GM18508 (cell line): Measurements from ENCODE around the gene MS4A18.

ENCODE experiments used
- ATAC-seq: cut with Tn5 transposase; IDR thresholded peaks from one replicate; pipeline ENCODE4 v1.9.1; 2021; ENCODE audit warnings: moderate number of reproducible peaks; ENCODE audit not compliant: insufficient read depth, unreplicated experiment

The MS4A18 gene

DNA sequence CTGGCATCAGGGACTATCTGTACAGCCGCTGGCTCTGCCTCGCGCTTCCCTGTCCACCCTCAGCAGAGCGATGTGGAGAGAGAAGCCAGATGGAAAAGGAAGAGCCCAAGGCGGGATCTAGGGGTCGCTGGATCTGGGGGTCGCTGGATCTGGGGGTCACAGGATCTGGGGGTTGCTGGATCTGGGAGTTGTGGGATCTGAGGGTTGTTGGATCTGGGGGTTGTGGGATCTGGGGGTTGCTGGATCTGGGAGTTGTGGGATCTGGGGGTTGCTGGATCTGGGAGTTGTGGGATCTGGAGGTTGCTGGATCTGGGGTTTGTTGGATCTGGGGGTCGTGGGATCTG is 58.6 kb downstream of the MS4A18 start:
- no peak for ATAC-seq

DNA sequence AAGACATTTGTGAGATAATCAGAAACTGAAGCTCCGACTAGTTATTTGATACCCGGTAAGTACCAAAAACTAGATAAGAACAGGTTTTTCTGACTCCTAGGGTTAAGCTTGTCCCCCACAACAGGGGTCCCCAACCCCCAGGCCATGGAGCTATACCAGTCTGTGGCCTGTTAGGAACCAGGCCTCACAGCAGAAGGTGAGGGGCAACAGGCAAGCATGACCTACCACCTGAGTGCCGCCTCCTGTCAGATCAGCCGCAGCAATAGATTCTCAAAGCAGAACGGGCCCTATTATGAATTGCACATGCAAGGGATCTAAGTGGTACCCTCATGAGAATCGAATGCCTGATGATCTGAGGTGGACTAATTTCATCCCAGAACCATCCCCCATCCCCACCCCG is 59.4 kb downstream of the MS4A18 start:
- ATAC-seq: no peak

DNA sequence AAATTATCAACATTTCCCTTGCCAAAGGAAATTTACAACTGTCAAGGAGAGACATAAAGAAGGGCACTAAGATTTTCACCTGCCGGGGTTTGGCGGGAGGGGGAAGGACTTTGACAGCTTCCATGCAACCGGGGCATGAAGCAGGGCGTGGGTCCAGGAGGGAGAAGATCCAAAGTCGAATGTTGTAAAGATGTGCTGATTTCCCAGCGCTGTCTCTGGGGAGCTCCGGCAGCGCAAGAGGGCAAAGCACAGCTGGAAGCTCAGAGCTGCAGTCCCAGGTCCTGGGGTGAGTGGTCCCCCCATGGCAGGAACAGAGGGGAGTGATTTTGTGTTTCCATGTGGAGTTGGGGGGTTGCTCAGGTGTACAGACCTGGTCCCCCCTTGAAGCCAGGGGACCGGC is 60.6 kb downstream of the MS4A18 start, which contains the start of gene MS4A10:
TSS of gene MS4A10 (plus strand) at position 198 of the 400 bp plus-strand sequence. CDS start 5,003 bp downstream, outside the sequence.
- no peak for ATAC-seq

DNA sequence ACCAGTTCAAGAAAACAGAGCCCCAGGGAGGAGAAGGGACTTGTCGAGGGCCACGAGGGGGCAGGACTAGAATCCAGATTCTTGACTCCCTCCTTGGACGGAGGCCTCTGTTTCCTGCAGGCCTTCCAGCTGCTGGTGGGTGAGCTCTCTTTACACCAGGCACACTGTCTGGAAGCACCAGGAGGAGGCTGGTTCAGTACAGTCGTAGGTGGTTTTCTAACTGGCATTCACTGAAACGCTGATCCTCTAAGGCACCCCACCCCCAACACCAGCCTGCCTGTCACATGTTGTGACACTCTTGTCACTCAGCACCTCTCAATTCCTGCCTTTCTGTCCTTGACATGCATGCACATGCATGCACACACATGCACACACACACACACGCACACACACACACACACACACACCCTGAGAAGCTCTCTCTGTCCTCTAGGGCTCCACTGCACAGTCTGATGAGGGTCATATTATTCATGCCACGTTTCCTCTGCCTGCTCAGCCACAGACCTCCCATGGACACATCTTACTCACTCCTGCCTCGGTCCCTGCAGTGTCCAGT is 61.4 kb downstream of the MS4A18 start:
- ATAC-seq: no peak

DNA sequence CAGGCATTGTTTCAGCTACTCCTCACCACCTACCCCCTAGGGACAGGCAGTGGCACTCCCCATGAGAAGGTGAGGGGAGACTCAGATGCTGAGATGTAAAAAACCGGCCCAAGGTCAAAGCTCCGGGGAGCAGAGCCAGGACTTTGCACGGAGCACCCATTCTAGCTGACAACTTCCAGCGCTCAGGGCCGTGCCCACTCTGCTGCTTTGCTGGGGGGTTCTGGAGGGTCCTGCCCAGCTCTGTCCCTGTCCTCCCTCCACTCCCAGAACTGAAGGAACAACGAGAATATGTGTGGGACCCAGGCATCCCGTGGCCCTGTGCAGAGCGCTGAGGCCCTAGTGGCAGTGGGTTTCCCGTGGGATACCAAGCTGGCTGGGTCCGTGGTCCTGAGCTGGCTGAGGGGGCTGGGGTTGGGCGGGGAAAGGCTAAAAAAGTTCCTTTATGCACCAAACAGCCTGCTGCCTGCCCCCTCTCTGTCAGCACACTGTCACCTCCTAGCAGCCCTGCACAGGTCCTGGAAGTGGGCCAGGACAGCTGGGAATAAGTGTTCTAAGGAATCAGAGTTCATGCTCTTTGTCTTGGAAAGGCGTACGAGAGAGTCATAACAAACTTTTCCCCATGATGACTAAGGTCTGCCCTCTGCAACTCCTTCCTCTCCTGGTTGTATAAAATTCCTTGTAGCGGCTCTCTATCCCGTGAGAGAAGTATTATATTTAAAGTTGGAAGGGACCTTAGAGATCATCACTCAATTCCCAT is 62.5 kb downstream of the MS4A18 start:
- no peak for ATAC-seq

DNA sequence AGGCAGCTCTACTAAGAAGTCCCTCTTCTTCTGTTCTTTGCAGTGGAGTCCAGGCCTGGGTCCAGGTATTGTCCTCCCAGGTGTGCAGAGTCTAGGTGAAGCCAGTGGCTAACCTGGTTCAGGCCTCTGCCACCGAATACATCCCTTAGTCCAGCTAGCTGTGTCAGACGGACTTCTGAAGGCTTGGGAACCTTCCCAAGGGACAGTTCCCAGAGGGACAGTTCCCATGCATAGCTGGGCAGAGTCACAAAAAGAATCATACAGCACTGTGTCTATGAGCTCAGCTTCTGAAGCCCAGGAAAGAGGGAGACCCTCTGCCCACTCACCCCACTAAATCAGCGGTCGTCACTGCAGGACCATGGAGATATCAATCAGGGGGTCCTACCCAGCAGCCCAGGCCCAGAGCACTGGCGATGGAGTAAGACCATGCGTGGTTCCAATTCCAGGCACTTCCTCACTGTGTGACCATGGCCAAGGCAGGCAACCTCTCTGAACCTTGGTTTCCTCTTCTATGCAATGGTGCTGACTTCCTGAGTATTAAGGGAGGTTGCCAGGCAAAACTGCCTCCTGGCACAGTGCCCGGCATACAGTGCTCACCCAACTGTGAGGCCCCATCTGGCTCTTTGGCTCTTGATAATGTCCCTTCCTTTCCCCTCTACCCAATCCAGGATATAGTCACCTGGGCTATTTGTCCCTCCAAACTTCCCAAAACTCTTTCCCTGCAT is 64.0 kb downstream of the MS4A18 start:
- no peak for ATAC-seq

DNA sequence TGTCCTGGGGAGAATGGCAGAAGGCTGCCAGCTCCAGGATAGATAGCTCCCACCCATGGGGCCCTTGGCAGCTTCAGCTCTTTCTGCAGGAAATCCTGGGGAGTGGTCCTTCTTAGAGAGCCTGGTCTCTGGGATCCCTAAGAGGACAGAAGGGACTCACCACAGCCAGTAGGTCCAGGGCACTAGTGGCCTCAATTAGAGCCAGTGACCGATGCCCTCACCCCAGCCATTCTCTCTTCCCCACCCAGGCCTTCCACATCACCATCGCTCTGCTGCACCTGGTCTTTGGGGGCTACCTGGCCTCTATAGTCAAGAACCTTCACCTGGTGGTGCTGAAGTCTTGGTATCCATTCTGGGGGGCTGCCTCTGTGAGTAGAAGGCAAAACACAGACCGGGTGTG is 66.2 kb downstream of the MS4A18 start:
- ATAC-seq: no peak

DNA sequence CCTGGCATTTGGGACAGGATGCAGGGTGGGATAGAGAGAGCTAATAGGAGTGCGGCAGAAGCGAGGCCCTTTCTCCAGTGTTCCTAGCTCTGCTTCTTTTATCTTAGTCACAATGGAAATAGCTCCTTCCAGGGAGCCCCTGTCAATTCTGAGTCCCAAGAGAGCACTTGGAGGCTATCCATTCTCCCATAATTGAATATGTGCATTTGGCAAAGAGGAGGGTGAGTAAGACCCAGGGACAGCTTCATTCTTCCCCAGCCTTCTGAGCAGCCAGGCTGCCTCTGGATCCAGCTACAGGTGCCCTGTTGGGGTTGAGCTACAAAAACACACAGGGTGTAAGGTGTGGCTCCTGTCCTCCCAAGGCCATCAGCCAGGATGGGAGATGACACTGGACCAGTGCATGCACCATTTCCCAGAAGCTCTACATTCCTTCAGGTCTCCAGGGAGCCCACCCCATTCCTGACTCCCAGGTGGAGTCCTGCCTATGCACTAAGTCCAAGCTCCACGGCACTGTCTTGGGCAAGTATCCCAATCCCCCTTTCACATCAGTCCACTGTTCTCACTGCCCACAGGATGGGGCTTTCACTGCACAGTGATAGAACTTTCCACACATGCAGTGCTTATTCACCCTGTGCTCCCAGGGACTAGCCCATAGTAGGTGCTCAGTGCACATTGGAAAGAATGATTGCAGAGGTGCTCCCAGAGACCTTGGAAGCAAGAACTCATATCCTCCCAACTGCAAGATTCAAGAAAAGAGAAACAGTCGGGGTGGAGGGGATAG is 66.8 kb downstream of the MS4A18 start:
- no peak for ATAC-seq

DNA sequence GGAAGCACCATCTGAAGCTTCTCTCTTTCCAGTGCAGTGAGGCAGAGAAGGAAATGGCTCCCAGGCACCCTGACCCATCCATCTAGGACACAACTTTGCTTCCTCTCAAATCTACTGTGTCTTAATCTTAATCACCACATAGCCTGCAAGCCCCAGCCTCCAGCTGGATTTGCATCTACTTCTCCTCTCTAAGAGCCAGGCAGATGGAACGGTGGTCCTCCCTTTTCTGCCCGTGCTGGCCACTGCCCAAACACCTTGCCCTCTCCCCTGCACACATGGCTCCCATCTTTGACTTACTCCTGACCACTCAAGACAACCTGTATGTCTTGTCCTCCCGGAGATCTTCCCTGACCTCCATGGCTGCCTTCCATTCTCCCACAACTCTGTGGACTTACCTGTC is 68.0 kb downstream of the MS4A18 start:
- ATAC-seq: no peak
